ENCODE results near the gene CCDC134. TPM values are rescaled to one million over a fixed set of nuclear protein-coding genes. Genes with fewer than 3 reads are reported as not detected.

Gene CCDC134
- total and polyA plus RNA-seq, 2 of the 8 experiments (the other 6 are each of a cell fraction or from before 2014, with no cell fraction given), result 7.7 to 20.0 TPM

- Histone ChIP-seq H3K27me3 (replicated peaks in 1 of 4; ENCODE audit: control insufficient read depth in 3 of 4, extremely low read depth in 1 of 4, insufficient read depth in 3 of 4, low read length in 3 of 4) (no peaks in the 10 kb centered on the region; a peak in 2 of 7 replicates), H4K20me1 (replicated peaks in 1 of 2; ENCODE audit: control insufficient read depth in 1 of 2, insufficient read depth in 2 of 2, low read length in 2 of 2) (no peaks in the 10 kb centered on the region), H2BK12ac (ENCODE audit: low read depth, low read length) (no peak overlapping the region), H2BK5ac (ENCODE audit: low read depth, low read length) (no peak overlapping the region), H3K23me2 (ENCODE audit: low read depth, low read length) (no peaks in the 10 kb centered on the region), H2BK20ac (ENCODE audit: low read length) (no peak overlapping the region), H2AK5ac (ENCODE audit: low read depth, low read length) (no peak overlapping the region), H3K79me2 (ENCODE audit: control insufficient read depth in 1 of 2, insufficient read depth in 2 of 2, low read length in 2 of 2) (no peaks in the 10 kb centered on the region), H3K9me3 (ENCODE audit: insufficient read depth in 2 of 2, low read depth in 1 of 2, low read length in 1 of 2) (no peaks in the 10 kb centered on the region), H2AFZ (ENCODE audit: low read length) (no peak overlapping the region), H3K4me1 (replicated peaks in 1 of 4; ENCODE audit: control insufficient read depth in 3 of 4, insufficient read depth in 4 of 4, low read length in 3 of 4) (no peaks in the 10 kb centered on the region; a peak in 1 of 7 replicates), H4K5ac (ENCODE audit: insufficient read length, low read depth, low read length) (no peak overlapping the region), H2BK15ac (ENCODE audit: low read length) (no peak overlapping the region), H3K36me3 (ENCODE audit: control insufficient read depth in 2 of 4, insufficient read depth in 4 of 4, low read length in 3 of 4) (no peaks in the 10 kb centered on the region), H3K79me1 (ENCODE audit: low read depth, low read length) (no peaks in the 10 kb centered on the region), H3K18ac (ENCODE audit: extremely low read depth, low read length) (no peak overlapping the region), H4K8ac (ENCODE audit: extremely low read depth, insufficient read depth, low read length) (no peak overlapping the region), H3K4me3 (ENCODE audit: extremely low read depth in 1 of 4, insufficient read depth in 2 of 4, low read depth in 3 of 4, low read length in 4 of 4) (no peak overlapping the region), H3K9ac (replicated peaks in 1 of 4; ENCODE audit: extremely low read depth in 1 of 4, low read depth in 3 of 4, low read length in 3 of 4) (no peak overlapping the region), H3K14ac (ENCODE audit: insufficient read length) (no peak overlapping the region), H3K27ac (ENCODE audit: low read depth, low read length) (no peak overlapping the region), H3K56ac (replicated peaks; ENCODE audit: insufficient read length, low read depth, low read length) (no peak overlapping the region), H2BK120ac (replicated peaks; ENCODE audit: low read depth, low read length) (no peak overlapping the region), H3K23ac (ENCODE audit: insufficient read length) (no peak overlapping the region), H4K91ac (replicated peaks; ENCODE audit: insufficient read length, low read length) (no peak overlapping the region), H3K4ac (replicated peaks; ENCODE audit: insufficient read length, low read depth, low read length) (no peak overlapping the region), H3K4me2 (ENCODE audit: insufficient read depth in 1 of 2, low read depth in 2 of 2, low read length in 2 of 2) (no peak overlapping the region)
- ChIA-PET CTCF (ENCODE audit: partially characterized antibody) (interaction anchor here (0.6 to 3.7 kb wide), 7 partner anchors 15 to 303 kb away, joined by 3 to 19 read pairs (median 3); no protein-coding TSS in a partner anchor), POLR2A (ENCODE audit: partially characterized antibody) (interaction anchor here (1.1 to 3.1 kb wide), 2 partner anchors 15 to 23 kb away, joined by 3 to 10 read pairs; partner anchors contain the start of gene CCDC134)
- WGBS, 2 experiments (ENCODE audit: extremely low coverage in 1 of 2, insufficient coverage in 1 of 2, insufficient read length in 1 of 2, insufficient replicate concordance in 2 of 2, low coverage in 1 of 2, low lambda C conversion rate in 2 of 2, missing lambda C conversion rate in 1 of 2), result 84 to 92% methylated on average over 1 to 2 of the region's 2 CpGs
- no peak for DNase-seq (ENCODE audit: low read depth in 1 of 2, low spot score in 2 of 2)
- FAIRE-seq, result no peak
Observed at GRCh38 chr22:41777749-41778425, 22.6 kb upstream of the CCDC134 start.

Data from H1 (cell line).